ENCODE results near the gene FXYD1.

Gene FXYD1

DNA sequence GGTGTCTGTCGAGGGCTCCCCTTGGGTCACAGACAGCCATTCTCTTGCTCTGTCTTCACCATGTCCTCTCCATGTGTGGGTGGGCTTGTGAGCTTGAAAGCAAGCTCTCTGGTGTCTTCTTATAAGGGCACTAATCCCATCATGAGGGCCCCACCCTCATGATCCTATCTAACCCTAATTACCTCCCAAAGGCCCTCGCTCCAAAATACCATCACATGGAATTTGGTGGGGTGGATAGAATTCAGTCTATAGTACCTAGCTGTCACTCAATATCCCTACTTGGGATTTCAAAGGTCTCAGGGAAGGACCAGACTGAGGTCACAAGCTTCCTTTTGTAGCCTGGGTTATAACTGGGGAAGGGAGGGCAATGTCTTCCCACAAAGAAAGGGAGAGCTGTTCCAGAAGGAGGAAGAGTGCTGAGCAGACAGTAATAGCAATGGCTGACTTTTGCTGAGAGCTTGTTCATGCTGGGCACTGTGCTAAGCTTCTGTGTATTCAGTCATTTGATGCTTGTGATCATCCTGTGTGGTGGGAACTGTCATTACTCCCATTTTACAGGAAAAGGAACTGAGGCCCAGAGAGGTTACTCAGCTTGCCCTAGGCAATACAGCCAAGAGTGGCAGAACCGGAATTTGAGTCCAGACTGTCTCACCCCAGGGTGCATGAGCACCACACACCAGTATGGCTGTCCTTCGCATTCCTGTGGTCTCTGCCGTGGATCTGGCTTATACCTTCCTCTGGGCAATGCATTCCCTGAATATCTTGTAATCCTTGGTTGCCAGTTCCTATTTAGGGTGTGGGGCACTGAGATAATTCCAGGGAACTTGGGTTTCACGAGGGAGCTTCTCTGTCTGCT is 24.1 kb downstream of the FXYD1 start:
- TF ChIP-seq, protein P1, sequence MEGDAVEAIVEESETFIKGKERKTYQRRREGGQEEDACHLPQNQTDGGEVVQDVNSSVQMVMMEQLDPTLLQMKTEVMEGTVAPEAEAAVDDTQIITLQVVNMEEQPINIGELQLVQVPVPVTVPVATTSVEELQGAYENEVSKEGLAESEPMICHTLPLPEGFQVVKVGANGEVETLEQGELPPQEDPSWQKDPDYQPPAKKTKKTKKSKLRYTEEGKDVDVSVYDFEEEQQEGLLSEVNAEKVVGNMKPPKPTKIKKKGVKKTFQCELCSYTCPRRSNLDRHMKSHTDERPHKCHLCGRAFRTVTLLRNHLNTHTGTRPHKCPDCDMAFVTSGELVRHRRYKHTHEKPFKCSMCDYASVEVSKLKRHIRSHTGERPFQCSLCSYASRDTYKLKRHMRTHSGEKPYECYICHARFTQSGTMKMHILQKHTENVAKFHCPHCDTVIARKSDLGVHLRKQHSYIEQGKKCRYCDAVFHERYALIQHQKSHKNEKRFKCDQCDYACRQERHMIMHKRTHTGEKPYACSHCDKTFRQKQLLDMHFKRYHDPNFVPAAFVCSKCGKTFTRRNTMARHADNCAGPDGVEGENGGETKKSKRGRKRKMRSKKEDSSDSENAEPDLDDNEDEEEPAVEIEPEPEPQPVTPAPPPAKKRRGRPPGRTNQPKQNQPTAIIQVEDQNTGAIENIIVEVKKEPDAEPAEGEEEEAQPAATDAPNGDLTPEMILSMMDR (IDR thresholded peaks at IDR 0.05) = no peak
- Histone ChIP-seq H3K27ac (no peak overlapping the region), H3K4me3 (no peak overlapping the region)
- no peak for DNase-seq (ENCODE audit: low spot score)

DNA sequence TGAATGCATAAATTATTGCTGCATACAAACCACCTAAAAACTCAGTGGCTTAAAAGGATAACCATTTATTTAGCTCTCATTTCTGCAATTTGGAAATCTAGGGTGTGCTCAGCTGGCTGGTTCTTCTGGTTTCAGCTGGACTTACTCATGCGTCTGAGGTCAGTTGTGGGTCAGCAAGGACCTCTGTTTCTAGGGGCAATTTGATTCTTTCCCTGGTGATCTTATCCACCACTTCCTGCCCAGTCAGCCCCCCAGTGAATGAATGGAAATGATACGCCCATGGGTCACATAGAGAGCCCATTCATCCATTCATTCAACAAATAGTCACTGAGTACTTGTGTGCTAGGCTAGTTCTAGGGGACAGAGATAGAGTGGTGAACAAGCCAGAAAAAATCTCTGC is 25.8 kb downstream of the FXYD1 start:
- Histone ChIP-seq H3K4me3 (no peak overlapping the region), H3K27ac (no peak overlapping the region)
- TF ChIP-seq, protein P1 (IDR thresholded peaks at IDR 0.05) = no peak
- DNase-seq (ENCODE audit: low spot score) = no peak

DNA sequence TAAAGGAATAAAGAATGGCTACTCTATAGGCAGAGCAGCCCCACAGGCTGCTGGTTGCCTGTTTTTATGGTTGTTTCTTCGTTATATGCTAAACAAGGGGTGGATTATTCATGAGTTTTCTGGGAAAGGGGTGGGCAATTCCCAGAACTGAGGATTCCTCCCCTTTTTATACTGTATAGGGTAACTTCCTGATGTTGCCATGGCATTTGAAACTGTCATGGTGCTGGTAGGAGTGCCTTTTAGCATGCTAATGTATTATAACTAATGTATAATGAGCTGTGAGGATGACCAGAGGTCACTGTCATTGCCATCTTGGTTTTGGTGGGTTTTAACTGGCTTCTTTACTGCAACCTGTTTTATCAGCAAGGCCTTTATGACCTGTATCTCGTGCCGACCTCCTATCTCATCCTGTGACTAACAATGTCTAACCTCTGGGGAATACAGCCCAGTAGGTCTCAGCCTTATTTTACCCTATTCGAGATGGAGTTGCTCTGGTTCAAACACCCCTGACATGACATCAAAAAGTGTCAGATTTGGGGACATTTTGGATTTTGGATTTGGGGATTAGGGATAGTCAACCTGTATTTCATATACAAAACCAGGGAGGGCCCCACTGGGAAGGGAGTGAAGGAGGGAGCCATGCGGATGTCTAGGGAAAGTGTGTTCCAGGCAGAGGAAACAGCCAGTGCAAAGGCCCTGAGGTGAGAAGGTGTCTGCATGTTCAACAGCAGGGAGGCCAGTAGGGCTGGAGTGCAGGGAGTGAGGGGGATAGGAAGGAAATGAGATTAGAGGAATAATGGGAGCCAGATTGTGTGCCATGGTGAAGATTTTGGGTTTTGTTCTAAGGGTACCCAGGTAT is 26.8 kb downstream of the FXYD1 start:
- DNase-seq (ENCODE audit: low spot score) = no peak
- TF ChIP-seq, protein P1 (IDR thresholded peaks at IDR 0.05) = no peak
- H3K27ac ChIP-seq = no peak overlapping the region

DNA sequence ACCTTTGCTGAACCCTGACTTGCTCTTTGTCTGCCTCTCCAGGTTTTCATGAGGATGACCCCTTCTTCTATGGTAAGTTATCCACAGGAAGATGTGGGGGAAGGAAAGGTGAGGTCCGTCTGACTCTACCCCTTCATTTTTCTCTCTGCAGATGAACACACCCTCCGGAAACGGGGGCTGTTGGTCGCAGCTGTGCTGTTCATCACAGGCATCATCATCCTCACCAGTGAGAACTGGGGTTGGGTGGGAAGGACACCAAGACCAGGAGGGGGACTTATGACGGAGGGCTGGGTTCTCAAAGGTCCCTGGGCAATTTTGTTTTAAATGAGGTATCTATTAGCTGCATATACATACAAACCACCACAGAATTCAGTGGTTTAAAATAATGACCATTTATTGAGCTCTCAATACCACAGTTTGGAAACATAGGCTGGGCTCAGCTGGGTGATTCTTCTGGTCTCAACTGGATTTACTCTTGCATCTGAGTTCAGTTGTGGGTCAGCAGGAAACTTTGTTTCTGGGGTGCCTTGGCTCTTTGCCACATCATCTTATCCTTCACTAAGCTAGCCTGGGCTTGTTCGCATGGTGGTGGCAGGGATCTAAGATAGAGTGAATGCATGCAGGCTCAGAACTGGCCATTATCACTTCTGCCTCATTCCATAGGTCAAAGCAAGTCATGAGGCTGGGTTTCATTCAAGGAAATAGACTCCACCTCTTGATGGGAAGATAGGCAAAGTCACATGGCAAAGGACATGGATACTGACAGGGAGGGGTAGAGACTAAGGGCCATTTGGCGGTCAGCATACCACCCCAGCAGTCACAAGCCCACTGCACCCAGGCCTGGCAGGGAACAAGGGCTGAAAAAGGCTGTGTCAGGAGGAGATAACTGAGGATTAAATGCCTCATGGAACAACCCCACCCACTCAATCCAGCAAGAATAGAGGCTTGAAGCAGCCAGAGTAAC is 27.8 kb downstream of the FXYD1 start:
- no peak for DNase-seq (ENCODE audit: low spot score)
- no peak overlapping the region for H3K27ac ChIP-seq
- H3K4me3 ChIP-seq = peak overlapping the region; percentile 34
- TF ChIP-seq, protein P1 (IDR thresholded peaks at IDR 0.05) = no peak

More for the DNA sequence above, 26.8 kb downstream of the FXYD1 start:
- peak overlapping the region; percentile 34 for H3K4me3 ChIP-seq

DNA sequence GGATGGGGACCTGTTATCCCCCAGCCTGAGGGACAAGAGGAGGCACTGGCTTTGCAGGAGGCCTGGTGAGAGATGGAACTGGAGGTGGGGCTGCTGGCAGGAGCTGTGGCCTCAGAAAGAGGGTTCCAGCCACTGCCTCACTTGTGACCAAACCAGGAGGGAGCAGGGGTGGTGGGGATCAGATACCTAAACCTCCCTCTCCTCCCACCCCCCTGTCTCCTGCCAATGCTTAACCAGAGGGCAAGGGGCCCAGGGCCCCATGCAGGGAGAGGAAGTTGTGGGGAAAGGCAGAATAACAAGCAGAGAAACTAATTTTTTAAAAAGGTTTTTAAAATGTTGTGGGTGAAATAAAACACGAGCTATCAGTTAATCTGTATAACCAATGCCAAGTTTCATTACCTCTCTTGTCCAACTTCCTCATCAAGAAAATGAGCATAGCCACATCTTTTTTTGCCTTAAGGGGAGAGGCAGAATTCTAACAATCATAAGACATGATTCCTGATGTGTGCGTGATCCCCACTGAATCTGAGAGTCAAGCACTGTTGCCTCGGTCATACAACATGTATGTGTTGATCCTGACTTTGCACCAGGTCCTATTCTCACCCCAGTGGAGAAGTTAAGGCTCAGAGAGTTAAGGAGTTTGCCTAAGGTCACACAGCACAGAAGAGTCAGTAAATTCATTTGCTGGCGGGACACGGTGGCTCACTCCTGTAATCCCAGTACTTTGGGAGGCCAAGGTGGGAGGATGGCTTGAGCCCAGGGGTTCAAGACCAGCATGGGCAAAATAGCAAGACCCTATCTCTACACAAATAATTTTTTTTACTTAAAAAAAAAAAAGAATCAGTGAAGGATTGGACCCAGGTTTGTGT is 28.9 kb downstream of the FXYD1 start:
- no peak overlapping the region for H3K4me3 ChIP-seq
- DNase-seq (ENCODE audit: low spot score) = no peak
- no peak overlapping the region for H3K27ac ChIP-seq
- TF ChIP-seq, protein P1 (IDR thresholded peaks at IDR 0.05) = no peak

DNA sequence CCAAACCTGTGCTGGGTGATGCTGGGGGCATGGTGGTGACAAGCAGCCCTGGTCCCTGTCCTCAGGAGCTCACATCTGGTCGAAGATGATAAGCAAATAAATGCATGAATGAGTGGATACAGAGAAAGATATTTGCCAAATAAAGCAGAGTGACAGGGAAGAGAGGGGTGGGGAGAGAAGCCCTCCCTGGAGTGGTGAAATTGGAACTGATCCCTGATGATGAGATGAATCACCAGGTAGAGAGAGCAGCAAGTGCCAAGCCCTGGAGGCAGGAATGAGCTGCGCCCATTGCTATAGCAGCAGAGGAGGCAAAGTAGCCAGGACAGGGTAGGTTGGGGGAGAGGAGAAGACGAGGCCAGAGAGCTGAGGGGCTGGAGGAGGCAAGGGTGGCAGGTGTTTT is 29.6 kb downstream of the FXYD1 start:
- no peak for DNase-seq (ENCODE audit: low spot score)
- TF ChIP-seq, protein P1 (IDR thresholded peaks at IDR 0.05) = no peak
- H3K4me3 ChIP-seq = no peak overlapping the region
- H3K27ac ChIP-seq = no peak overlapping the region

All from coronary artery (tissue), 2 donors.